IPS-11a (cell line): ENCODE measurements around the gene LGALS7B.
"Not testable (repeated sequence)": the region's sequence is repeated elsewhere in the genome, so short reads cannot be mapped to it uniquely, and the experiment has no call there.

Experiments
- H3K4me3 ChIP-seq: one replicate; pipeline ENCODE4 v1.5.1; 2013; ENCODE audit warnings: low read depth, low read length, control low read depth

The LGALS7B gene

DNA sequence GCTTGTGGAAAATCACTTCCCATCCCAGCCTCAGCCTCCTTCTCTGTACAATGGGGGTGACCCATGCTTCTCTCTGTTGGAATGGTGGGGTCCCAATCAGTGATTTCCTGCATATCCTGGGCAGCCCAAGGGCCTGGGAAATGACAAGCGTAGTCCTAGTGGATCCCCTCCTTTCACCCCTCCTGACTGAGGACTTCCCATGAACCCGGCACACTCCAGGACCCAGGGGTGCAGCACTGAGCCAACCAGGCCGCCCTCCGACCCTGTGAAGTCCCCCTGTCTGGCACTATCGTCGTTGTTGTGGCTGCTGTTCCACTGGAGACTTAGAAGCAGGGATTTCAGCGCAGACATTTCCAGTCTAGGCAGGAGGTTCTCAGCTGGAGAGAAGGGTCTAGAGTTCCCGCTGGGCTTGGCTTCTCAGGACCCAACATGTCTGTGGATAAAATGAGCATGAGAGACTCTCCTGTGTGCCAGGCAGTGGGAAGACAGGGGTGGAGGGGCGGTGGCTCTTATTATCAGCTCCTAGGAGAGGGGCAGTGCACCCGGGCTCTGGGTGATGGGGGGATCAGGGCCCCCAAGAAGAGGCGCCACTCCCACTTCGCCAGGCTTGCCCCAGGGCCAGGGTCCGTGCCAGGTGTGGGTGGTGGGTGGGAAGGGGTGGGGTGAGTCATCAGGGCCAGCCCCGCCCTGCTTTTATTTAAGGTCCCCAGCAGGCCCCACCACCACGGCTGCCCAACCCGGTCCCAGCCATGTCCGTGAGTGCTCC lies at the start of gene LGALS7B:
LGALS7B (plus strand) TSS at position 723 of the 766 bp plus-strand sequence; CDS start at position 750, 27 bp downstream.
- H3K4me3 ChIP-seq = no peak within 1 kb of the TSS

DNA sequence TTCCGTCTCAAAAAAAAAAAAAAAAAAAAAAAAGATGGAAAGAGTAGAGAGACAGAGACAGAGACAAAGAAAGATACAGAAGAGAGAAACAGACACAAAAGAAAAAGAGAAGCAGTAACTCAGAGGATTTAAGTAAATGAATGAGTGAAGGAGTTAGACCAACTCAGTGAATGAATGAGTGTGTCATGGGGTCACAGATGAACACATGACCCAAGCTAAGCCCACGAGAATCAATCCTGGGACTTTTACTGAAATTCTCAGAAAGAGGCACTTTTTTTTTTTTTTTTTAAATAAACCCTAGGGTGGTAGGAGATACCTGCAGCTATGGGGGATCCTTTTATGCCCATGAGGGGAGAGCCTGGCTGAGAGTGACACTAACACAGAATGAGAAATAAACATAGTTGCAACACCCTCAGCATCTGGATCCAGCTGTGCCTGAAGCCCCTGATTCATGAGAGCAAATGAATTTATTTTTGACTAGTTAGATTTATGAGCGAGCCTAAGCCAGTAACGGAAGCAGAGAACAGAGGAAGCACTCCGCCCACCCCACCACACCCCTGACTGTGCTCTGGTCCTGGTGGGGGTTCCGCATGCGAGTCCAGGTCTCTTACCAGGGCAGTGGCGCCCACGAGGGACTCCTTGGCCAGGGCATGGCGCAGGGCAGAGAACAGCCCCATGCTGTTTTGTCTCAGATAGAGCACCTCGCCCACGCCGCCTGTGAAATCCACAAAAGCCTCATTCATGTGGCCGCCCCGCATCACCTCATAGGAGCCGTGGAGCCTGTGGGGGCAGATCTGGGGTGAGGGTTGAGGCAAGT lies 49.4 kb upstream of the LGALS7B start:
- H3K4me3 ChIP-seq = no peak overlapping the region

DNA sequence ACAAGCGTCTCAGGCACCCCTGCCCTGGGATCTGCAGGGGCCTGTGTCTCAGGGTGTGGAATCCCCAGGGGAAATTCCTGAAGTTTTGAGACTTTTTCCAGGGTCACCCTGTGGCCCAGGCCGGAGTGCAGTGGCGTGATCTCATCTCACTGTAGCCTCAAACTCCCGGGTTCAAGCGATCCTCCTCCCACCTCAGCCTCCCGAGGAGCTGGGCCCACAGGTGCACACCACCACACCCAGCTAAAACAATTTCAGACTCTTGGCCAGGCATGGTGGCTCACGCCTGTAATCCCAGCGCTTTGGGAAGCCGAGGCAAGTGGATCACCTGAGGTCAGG lies 48.8 kb upstream of the LGALS7B start:
- H3K4me3 ChIP-seq = no peak overlapping the region

DNA sequence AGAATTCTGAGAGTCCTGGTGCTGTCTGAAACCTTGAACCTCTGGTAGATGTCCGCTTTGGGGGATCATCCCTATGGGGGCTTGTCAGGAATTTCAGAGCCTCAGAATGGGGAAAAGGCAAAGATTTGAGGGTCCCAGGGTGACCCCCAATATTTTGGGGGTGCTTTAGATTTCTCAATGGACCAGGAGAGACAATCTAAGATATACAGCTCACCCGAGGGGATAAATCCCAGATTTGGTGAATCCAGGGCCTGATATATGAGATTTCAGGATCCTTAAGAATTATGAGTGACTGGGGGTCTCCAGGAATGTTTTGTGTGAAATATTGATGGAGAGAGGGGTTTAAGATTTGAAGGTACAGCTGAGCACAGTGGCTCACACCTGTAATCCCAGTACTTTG lies 48.1 kb upstream of the LGALS7B start:
- H3K4me3 ChIP-seq = no peak overlapping the region

DNA sequence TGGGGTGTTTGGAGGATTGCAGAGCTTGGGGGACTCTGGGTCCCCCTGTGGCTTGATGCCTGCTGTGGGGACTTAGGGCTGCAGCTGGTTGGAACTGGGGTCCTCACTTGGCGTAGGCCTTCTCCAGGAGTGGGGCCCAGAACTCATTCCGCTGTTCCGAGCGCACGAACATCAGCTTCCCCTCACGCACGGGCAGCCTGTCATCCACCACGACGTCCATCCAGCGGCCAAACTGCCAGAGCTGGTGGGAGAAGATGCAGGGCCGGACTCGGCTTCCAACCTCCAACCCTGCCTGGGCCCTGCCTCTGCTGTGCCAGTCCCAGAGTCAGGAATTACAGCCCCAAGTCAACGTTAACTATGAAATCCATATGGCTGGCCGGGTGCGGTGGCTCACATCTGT lies 47.3 kb upstream of the LGALS7B start:
- H3K4me3 ChIP-seq = no peak overlapping the region

DNA sequence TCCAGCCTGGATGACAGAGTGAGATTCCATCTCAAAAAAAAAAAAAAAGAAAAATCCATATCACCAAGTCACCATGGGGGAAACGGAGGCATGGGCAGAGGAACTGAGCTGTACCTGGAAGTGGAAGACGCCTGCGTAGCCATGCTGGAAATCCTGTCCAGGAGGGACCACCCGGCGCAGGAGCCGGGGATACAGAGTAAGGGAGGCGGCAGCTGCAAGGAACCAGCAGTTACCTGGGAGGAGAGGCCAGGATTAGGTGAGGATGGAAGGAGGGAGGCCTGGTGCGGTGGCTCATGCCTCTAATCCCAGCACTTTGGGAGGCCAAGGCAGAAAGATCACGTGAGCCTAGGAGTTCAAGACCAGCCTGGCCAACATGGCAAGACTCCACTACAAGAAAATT lies 46.7 kb upstream of the LGALS7B start:
- H3K4me3 ChIP-seq = no peak overlapping the region

DNA sequence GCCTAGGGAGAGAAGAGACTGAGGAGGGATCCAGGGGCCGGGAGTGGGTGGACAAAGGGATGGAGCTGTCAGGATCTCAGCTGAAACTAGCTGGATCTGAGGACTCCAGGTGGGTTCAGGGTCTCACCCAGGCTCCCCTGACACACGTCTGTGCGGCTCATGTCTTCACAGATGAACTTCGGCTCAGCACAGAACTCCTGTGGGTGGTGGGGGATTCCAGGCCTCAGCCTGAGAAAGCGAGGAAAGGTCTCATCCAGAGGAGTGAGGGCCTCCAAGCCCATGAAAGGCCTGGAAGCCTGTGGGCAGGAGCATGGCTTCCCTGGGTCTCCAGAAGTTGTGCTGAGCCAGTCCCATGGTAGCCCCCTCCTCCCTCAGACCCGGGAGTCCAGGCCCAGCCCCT lies 46.1 kb upstream of the LGALS7B start:
- H3K4me3 ChIP-seq = no peak overlapping the region

DNA sequence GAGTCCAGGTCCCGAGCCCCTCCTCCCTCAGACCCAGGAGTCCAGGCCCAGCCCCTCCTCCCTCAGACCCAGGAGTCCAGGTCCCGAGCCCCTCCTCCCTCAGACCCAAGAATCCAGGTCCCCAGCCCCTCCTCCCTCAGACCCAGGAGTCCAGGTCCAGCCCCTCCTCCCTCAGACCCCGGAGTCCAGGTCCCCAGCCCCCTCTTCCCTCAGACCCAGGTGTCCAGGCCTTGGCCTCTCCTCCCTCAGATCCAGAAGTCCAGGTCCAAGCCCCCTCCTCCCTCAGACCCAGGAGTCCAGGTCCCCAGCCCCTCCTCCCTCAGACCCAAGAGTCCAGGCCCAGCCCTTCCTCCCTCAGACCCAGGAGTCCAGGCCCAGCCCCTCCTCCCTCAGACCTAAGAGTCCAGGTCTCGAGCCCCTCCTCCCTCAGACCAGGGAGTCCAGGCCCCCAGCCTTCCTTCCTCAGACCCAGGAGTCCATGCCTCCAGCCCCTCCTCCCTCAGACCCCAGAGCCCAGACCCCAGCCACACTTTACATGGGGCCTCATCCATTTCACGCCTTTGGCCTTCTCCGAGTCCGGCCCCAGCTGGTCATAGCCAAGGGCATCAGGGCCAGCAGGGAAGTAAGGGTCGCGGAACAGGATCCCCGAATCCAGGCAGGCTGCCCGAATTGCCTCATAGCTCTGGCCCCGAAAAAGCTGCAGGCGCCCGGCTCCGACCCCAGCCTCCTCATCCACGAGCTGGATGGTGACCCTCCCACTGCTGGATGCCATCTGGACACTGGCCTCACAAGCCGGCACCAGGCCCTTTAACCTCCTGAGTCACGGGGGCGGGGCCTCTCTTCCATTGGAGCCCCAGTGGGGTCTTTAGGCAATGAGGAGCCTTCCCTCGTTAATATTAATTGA lies 45.4 kb upstream of the LGALS7B start:
- no peak overlapping the region for H3K4me3 ChIP-seq

DNA sequence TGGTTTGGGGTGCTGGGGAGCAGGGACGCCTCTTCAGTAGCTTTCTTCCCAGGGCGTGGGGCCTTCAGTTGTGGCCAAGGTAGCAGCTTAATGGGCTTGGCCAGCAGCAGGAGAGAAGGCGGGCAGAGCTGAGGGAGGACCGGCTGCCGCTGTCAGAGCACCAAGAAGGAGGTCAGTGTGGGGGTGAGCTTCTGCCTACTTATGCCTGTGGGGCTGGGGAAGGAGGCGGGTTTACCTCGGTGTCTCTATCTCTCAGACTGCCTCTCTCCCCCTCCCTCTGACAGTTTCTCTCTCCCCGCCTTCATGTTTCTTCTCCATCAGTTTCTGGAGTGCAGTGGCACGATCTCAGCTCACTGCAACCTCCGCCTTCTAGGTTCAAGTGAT lies 44.7 kb upstream of the LGALS7B start, which contains the start of gene CAPN12:
CAPN12 (minus strand) TSS at position 177 of the 384 bp plus-strand sequence. CDS start 309 bp downstream, outside the sequence.
- no peak within 1 kb of the TSS for H3K4me3 ChIP-seq

DNA sequence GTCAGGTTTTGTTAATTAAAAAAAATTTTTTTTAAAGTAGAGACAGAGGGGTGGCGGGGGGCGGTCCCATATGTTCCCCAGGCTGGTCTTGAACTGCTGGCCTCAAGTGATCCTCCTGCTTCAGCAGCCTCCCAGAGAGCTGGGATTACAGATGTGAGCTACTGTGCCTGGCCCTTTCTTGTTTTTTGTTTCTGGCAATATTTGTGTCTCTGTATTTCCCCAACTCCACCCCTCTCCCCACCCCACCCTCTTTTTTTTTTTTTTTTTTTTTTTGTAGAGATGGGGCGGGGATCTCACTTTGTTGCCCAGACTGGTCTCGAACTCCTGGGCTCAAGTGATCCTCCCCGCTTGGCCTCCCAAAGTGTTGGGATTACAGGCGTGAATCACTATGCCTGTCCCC lies 44.1 kb upstream of the LGALS7B start:
- H3K4me3 ChIP-seq = no peak overlapping the region

DNA sequence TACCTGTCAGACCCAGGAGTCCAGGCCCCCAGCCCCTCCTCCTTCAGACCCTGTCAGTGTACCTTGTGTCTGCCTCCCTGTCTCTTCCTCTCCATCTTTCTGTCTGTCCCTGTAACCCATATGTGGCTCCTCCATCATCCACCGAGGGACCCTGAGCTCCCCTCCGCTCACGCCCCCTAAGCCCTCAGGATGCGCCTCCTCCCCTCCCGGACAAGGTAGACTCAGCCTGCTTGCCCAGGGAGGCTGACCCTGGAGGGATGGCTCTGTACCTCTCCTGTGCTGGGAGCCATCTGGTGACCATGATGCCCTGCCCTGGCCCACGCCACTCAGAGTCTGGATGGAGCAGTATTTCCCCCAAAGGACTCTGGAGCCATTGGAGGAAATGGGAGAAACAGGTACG lies 43.7 kb upstream of the LGALS7B start:
- H3K4me3 ChIP-seq = no peak overlapping the region

DNA sequence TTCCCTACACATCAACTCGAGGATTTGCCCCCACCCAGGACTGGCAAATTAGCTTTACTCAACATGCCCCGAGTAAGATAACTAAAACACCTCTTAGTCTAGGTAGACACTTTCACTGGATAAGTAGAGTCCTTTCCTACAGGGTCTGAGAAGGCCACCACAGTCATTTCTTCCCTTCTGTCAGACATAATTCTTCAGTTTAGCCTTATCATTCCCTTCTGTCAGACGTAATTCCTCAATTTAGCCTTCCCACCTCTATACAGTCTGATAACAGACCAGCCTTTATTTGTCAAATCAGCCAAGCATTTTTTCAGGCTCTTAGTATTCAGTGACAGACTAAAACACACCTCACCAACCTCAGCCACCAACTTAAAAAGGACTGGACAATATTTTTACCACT lies 35.2 kb upstream of the LGALS7B start:
- H3K4me3 ChIP-seq = not testable (repeated sequence)

DNA sequence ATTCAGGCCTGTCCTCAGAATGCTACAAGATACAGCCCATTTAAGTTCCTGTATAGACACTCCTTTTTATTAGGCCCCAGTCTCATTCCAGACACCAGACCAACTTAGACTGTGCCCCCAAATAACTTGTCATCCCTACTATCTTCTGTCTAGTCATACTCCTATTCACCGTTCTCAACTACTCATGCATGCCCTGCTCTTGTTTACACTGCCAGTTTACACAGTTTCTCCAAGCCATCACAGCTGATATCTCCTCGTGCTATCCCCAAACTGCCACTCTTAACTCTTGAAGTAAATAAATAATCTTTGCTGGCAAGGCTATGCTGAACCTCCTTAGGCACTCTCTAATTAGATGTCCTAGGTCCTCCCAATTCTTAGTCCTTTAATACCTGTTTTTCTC lies 34.8 kb upstream of the LGALS7B start:
- H3K4me3 ChIP-seq = not testable (repeated sequence)

DNA sequence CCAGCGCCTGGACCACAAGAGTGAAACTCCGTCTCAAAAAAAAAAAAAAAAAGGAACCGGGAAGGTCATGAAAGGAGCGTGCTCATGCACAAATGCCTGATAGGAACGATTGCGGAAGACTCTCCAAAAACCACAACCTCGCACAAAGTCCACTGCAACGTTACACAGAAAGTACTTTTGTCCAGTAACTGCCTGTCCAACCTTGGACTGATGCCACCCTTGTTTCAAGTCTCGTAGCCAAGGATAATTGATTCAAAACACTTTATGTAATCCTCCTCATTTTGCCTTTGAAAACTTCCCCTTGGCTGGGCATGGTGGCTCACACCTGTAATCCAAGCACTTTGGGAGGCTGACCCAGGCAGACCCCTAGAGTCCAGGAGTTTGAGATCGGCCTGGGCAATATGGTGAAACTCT lies 29.4 kb upstream of the LGALS7B start:
- H3K4me3 ChIP-seq = no peak overlapping the region

DNA sequence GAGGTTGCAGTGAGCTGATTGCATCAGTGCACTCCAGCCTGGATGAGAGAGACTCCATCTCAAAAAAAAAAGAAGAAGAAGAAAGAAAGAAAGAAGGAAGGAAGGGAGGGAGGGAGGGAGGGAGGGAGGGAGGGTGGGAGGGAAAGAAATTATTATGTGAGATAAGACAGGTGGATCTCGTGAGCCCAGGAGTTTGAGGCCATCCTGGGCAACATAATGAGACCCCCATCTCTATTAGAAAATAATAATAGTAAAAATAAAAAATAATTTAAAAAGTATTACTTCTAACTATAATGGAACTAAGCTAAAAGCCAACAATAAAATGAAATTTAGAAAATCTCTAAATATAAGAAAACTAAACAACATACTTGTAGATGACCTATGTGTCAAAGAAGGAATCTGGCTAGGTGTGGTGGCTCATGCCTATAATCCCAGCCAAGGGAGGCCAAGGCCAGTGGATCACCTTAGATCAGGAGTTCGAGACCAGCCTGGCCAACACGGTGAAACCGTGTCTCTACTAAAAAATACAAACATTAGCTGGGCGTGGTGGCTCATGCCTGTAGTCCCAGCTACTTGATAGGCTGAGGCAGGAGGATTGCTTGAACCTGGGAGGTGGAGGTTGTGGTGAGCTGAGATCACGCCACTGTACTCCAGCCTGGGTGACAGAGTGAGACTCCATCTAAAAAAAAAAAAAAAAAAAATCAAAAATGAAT lies 28.0 kb upstream of the LGALS7B start:
- H3K4me3 ChIP-seq = not testable (repeated sequence)

DNA sequence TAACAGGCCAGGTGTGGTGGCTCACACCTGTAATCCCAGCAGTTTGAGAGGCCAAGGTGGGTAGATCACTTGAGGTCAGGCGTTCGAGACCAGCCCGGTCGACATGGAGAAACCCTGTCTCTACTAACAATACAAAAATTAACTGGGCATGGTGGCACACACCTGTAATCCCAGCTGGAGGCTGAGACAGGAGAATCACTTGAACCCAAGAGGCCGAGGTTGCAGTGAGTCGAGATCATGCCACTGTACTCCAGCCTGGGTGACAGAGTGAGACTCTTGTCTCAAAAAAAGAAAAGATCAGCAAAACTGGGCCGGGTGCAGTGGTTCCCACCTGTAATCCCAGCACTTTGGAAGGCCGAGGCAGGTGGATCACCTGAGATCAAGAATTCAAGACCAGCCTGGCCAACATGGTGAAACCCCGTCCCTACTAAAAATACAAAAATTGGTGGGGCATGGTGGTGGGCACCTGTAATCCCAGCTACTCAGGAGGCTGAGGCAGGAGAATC lies 27.1 kb upstream of the LGALS7B start:
- H3K4me3 ChIP-seq = not testable (repeated sequence)

DNA sequence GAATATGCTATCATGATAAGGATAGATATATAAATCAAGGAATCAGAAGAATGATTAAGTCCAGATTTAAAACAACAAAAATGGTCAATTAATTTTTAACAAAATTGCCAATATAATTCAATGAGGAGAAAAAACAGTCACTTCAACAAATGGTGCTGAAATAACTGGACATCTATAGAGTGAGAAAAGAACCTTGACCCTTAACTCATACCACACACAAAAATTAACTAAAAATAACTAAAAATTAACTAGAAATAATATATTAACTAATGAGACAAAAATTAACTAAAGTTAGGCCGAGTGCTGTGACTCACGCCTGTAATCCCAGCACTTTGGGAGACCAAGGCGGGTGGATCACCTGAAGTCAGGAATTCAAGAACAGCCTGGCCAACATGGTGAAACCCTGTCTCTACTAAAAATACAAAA lies 25.2 kb upstream of the LGALS7B start:
- no peak overlapping the region for H3K4me3 ChIP-seq

DNA sequence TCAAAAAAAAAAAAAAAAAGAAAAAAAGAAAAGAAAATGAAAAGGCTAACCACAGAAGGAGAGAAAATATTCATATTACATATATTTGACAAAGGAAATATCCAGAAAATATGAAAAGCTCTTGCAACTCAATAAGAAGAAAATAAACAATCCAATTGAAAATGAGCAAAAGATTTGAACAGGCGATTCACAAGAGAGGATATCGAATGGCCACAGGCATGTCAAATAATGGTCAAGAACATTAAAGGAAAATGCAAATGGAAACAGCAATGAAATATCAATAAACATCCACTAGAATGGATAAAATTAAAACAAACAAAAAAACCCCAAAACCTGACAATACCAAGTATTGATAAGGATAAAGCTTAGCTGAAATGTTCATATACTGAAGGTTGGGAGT lies 23.8 kb upstream of the LGALS7B start:
- no peak overlapping the region for H3K4me3 ChIP-seq

DNA sequence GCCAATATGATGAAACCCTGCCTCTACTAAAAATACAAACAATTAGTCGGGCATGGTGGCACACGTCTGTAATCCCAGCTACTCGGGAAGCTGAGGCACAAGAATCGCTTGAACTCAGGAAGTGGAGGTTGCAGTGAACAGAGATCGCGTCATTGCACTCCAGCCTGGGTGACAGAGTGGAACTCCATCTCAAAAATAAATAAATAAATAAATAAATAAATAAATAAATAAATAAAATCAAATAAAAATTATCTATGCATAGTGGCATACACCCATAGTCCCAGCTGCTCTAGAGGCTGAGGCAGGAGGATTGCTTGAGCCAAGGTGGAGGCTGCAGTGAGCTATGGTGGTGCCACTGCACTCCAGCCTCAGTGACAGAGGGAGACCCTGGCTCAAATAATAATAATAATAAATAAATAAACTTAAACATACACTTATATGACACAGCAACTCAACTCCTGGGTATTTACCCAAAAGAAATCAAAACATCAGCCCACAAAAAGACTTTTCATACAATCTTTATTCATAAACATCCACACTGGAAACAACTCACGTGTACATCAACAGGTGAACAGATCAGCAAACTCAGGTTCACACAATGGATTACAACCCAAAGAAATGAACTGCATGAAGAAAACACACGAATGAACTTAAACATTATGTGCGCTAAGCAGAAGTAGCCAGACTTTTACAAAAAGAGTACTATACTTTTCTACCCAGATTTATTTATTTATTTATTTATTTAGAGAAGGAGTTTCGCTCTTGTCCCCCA lies 22.5 kb upstream of the LGALS7B start:
- H3K4me3 ChIP-seq = no peak overlapping the region
